Measurements from ENCODE around the gene RPS3.

- no peak for TF ChIP-seq CTCF (IDR thresholded peaks at IDR 0.05)
- TF ChIP-seq, protein P1, sequence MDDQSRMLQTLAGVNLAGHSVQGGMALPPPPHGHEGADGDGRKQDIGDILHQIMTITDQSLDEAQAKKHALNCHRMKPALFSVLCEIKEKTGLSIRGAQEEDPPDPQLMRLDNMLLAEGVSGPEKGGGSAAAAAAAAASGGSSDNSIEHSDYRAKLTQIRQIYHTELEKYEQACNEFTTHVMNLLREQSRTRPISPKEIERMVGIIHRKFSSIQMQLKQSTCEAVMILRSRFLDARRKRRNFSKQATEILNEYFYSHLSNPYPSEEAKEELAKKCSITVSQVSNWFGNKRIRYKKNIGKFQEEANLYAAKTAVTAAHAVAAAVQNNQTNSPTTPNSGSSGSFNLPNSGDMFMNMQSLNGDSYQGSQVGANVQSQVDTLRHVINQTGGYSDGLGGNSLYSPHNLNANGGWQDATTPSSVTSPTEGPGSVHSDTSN (IDR thresholded peaks at IDR 0.05), result no peak
These were observed 35.7 kb downstream of the RPS3 start for GRCh38 chr11:75434886-75435570.
